Esophagus mucosa (tissue), 1 donor: ENCODE results near the gene UAP1L1. TPM values are rescaled to one million over a fixed set of nuclear protein-coding genes. Genes with fewer than 3 reads are reported as not detected.
"Not testable (repeated sequence)": the region's sequence is repeated elsewhere in the genome, so short reads cannot be mapped to it uniquely, and the experiment has no call there.

Experiments used
- ATAC-seq: fragments of 200-7000 bp; cut with Tn5 transposase; one replicate; pipeline ENCODE4 v1.9.1; 2020
- total RNA-seq: library from RNA; stranded (reverse); gene quantifications from one replicate; pipeline ENCODE4 v1.2.4, GENCODE V29; 2023
- donor health status: DM: yes; HTN: yes; CAD: no.

The UAP1L1 gene
- total RNA-seq, 1 donor from 2014 or later = 4.9 TPM

GRCh38 chr9:137057545-137057944 is 19.8 kb upstream of the UAP1L1 start:
- no peak for ATAC-seq

GRCh38 chr9:137058521-137059234 is 18.6 kb upstream of the UAP1L1 start:
- no peak for ATAC-seq

- peak; percentile 42 for ATAC-seq
Observed at GRCh38 chr9:137062384-137062783, 14.9 kb upstream of the UAP1L1 start.

GRCh38 chr9:137062798-137063197 is 14.5 kb upstream of the UAP1L1 start:
- not testable (repeated sequence) for ATAC-seq

GRCh38 chr9:137063311-137064026 is 13.8 kb upstream of the UAP1L1 start:
- ATAC-seq = no peak

GRCh38 chr9:137064027-137064879 is 13.1 kb upstream of the UAP1L1 start:
- ATAC-seq = peak; percentile 44

GRCh38 chr9:137064880-137065164 is 12.5 kb upstream of the UAP1L1 start:
- ATAC-seq = no peak

- ATAC-seq = no peak
Observed at GRCh38 chr9:137065336-137065967, 11.9 kb upstream of the UAP1L1 start.

GRCh38 chr9:137066096-137066861 is 11.0 kb upstream of the UAP1L1 start:
- no peak for ATAC-seq

GRCh38 chr9:137067860-137068538 is 9.3 kb upstream of the UAP1L1 start:
- peak; percentile 59 for ATAC-seq

- no peak for ATAC-seq
Observed at GRCh38 chr9:137068539-137069507, 8.5 kb upstream of the UAP1L1 start.

GRCh38 chr9:137069508-137070091 is 7.7 kb upstream of the UAP1L1 start:
- ATAC-seq = no peak

GRCh38 chr9:137070201-137070905 is 7.0 kb upstream of the UAP1L1 start, which contains the start of gene SAPCD2:
Gene SAPCD2 (minus strand): TSS chr9:137070557. CDS start chr9:137070460, 97 bp downstream.
- peak; percentile 85 for ATAC-seq

GRCh38 chr9:137070906-137071275 is 6.4 kb upstream of the UAP1L1 start:
- ATAC-seq = peak; percentile 0

- ATAC-seq = no peak
Observed at GRCh38 chr9:137071282-137071681, 6.0 kb upstream of the UAP1L1 start.

- no peak for ATAC-seq
Observed at GRCh38 chr9:137073992-137074399, 3.3 kb upstream of the UAP1L1 start.

GRCh38 chr9:137074657-137075274 is 2.6 kb upstream of the UAP1L1 start:
- no peak for ATAC-seq

GRCh38 chr9:137075275-137075775 is 2.0 kb upstream of the UAP1L1 start:
- ATAC-seq = no peak
